Measurements from ENCODE around the gene IVL.

IVL gene

DNA sequence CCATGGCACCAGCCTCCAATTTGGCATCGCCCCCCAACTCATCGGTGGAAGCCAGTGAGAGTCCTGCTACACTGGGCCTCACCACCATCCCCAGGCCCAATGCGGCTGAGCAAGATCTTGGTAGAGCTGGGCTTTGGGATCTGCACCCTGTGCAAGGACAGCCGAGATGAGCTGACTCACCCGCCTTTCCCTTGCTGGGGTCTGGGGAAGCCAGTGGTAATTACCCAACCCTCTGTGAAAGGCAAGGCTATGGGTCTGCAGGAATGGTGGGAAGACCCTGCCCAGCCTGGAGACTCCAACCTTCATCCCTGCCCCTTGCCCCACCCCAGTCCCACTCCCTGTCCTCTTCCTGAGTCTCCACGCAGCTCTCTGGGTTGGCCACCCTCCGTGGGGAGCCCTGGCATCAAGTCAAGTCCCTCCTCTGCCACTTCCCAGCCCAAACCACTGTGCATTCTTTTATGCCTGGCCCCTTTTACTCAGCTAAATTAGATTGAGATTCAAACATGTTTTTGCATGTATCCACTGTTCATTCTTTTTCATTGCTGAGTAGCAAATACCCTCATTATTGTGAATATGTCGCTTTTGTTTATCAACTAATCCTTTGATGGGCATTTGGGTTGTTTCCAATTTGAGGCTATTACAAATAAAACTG, 21.5 kb upstream of the IVL start:
- Histone ChIP-seq H3K4me1 (ENCODE audit: control insufficient read depth in 1 of 2, insufficient read depth in 2 of 2, low read length in 2 of 2) (no peaks in the 10 kb centered on the region), H3K27ac (ENCODE audit: low read depth, low read length) (no peak overlapping the region), H3K9ac (ENCODE audit: low read depth in 1 of 2, low read length in 2 of 2) (no peak overlapping the region), H3K9me3 (ENCODE audit: control insufficient read depth in 1 of 2, low read length in 2 of 2) (no peaks in the 10 kb centered on the region), H3K36me3 (ENCODE audit: control insufficient read depth in 1 of 2, insufficient read depth in 2 of 2, low read length in 2 of 2) (no peaks in the 10 kb centered on the region), H3K27me3 (ENCODE audit: control insufficient read depth in 1 of 2, insufficient read depth in 2 of 2, low read length in 2 of 2) (no peaks in the 10 kb centered on the region), H3K4me3 (ENCODE audit: low read depth in 1 of 2, low read length in 2 of 2) (no peak overlapping the region)

DNA sequence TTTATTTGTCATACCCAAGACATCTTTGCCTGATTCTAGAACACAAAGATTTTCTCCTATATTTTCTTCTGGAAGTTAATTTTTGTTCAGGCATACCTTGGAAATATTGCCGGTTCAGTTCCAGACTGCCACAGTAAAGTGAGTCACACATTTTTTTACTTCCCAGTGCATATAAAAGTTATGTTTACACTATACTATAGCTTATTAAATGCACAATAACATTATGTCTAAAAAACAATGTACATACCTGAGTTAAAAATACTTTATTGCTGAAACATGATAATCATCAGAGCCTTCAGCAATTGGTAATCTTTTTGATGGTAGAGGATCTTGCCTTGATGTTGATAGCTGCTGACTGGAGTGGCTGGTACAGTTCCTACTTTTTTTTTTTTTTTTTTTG, 20.2 kb upstream of the IVL start:
- no peak overlapping the region for H3K9ac ChIP-seq (ENCODE audit: low read depth in 1 of 2, low read length in 2 of 2)
- no peaks in the 10 kb centered on the region for H3K4me1 ChIP-seq (ENCODE audit: control insufficient read depth in 1 of 2, insufficient read depth in 2 of 2, low read length in 2 of 2)
- no peaks in the 10 kb centered on the region for H3K9me3 ChIP-seq (ENCODE audit: control insufficient read depth in 1 of 2, low read length in 2 of 2)
- H3K27me3 ChIP-seq (ENCODE audit: control insufficient read depth in 1 of 2, insufficient read depth in 2 of 2, low read length in 2 of 2): no peaks in the 10 kb centered on the region
- no peaks in the 10 kb centered on the region for H3K36me3 ChIP-seq (ENCODE audit: control insufficient read depth in 1 of 2, insufficient read depth in 2 of 2, low read length in 2 of 2)
- no peak overlapping the region for H3K27ac ChIP-seq (ENCODE audit: low read depth, low read length)
- H3K4me3 ChIP-seq (ENCODE audit: low read depth in 1 of 2, low read length in 2 of 2): no peak overlapping the region

DNA sequence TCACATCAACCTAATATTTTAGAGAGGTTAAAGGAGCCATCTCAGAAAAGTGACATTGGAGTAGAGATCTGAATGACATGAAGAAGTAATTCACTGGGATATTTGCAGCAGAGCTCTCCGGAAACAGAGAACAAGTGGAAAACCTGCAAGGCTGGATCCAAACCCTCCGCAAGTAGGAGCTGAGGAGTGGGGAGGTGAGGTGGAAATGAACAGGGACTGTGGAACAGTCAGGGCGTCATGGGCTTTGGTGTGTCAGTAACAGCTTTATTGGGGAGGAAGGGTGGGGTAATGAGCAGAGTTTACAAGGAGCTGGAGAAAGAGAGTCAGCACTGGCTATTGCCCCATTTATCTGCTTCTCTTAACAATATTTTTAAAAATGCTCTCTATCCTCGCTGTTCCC, 9.3 kb upstream of the IVL start:
- H3K4me1 ChIP-seq (ENCODE audit: control insufficient read depth in 1 of 2, insufficient read depth in 2 of 2, low read length in 2 of 2): no peaks in the 10 kb centered on the region
- no peaks in the 10 kb centered on the region for H3K36me3 ChIP-seq (ENCODE audit: control insufficient read depth in 1 of 2, insufficient read depth in 2 of 2, low read length in 2 of 2)
- no peak overlapping the region for H3K9ac ChIP-seq (ENCODE audit: low read depth in 1 of 2, low read length in 2 of 2)
- no peaks in the 10 kb centered on the region for H3K27me3 ChIP-seq (ENCODE audit: control insufficient read depth in 1 of 2, insufficient read depth in 2 of 2, low read length in 2 of 2)
- H3K9me3 ChIP-seq (ENCODE audit: control insufficient read depth in 1 of 2, low read length in 2 of 2): no peaks in the 10 kb centered on the region
- no peak overlapping the region for H3K4me3 ChIP-seq (ENCODE audit: low read depth in 1 of 2, low read length in 2 of 2)
- H3K27ac ChIP-seq (ENCODE audit: low read depth, low read length): no peak overlapping the region

DNA sequence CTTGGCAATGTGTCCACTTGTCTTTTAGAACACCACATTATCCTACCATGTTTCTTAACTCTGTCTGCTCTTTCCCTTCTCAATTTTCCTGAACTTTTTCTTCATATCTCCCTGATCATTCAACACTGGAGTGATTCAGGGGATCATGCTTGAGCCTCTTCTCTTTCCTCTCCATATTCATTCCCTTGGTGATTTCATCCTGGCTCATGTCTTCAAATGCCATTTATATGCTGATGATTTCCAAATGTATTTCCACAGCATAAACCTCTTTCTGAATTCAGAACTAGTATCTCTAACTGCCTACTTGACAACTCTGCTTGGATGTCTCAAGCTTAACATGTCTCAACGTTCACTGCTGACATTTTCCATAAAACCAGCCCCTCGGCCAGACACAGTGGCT, 8.5 kb upstream of the IVL start:
- no peak overlapping the region for H3K9ac ChIP-seq (ENCODE audit: low read depth in 1 of 2, low read length in 2 of 2)
- no peaks in the 10 kb centered on the region for H3K4me1 ChIP-seq (ENCODE audit: control insufficient read depth in 1 of 2, insufficient read depth in 2 of 2, low read length in 2 of 2)
- no peaks in the 10 kb centered on the region for H3K9me3 ChIP-seq (ENCODE audit: control insufficient read depth in 1 of 2, low read length in 2 of 2)
- no peaks in the 10 kb centered on the region for H3K27me3 ChIP-seq (ENCODE audit: control insufficient read depth in 1 of 2, insufficient read depth in 2 of 2, low read length in 2 of 2)
- H3K4me3 ChIP-seq (ENCODE audit: low read depth in 1 of 2, low read length in 2 of 2): no peak overlapping the region
- no peak overlapping the region for H3K27ac ChIP-seq (ENCODE audit: low read depth, low read length)
- no peaks in the 10 kb centered on the region for H3K36me3 ChIP-seq (ENCODE audit: control insufficient read depth in 1 of 2, insufficient read depth in 2 of 2, low read length in 2 of 2)

DNA sequence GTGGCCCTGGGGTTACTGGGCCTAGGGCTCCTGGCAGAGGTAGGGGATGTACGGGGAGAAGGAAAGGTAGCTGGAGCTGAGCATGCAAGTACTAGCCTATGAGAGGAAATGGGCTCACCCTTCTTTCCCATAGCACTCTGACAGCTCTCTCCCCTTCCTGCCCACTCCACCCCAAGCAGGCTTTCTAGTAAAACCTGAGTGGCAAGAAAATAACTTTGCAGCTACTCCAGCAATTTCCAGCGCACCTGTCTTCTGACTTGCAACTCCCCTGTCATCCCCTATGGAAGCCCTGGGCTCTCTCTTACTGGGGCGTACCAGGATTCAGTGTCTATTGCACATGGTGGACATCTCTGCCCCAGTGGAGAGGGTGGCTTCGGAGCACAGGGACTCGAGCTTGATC, 6.7 kb upstream of the IVL start:
- H3K9me3 ChIP-seq (ENCODE audit: control insufficient read depth in 1 of 2, low read length in 2 of 2): no peaks in the 10 kb centered on the region
- H3K4me1 ChIP-seq (ENCODE audit: control insufficient read depth in 1 of 2, insufficient read depth in 2 of 2, low read length in 2 of 2): no peaks in the 10 kb centered on the region
- H3K27me3 ChIP-seq (ENCODE audit: control insufficient read depth in 1 of 2, insufficient read depth in 2 of 2, low read length in 2 of 2): peaks cover 0 to 4% of the 10 kb centered on the region in 2 donors
- no peaks in the 10 kb centered on the region for H3K36me3 ChIP-seq (ENCODE audit: control insufficient read depth in 1 of 2, insufficient read depth in 2 of 2, low read length in 2 of 2)
- H3K27ac ChIP-seq (ENCODE audit: low read depth, low read length): no peak overlapping the region
- H3K9ac ChIP-seq (ENCODE audit: low read depth in 1 of 2, low read length in 2 of 2): no peak overlapping the region
- H3K4me3 ChIP-seq (ENCODE audit: low read depth in 1 of 2, low read length in 2 of 2): no peak overlapping the region

DNA sequence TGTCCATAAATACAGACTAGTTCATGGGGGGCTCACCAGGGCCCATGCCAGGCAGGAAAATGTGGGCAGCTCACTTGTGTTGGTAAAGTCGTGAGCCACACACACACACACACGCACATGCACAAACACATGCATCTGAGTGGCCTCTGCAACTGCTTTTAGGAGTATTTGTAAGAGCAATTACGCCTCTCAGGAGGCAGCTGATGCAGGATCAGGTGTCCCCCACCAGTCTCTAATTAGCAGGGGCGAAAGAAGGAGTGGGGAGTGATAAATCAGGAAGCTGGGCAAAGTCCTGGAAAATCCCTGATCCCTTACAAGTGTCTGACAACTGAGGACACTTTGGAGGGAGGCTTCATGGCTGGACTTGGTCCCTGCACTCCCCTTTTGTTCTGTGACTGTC, 5.7 kb upstream of the IVL start:
- peaks cover 0 to 4% of the 10 kb centered on the region in 2 donors for H3K27me3 ChIP-seq (ENCODE audit: control insufficient read depth in 1 of 2, insufficient read depth in 2 of 2, low read length in 2 of 2)

DNA sequence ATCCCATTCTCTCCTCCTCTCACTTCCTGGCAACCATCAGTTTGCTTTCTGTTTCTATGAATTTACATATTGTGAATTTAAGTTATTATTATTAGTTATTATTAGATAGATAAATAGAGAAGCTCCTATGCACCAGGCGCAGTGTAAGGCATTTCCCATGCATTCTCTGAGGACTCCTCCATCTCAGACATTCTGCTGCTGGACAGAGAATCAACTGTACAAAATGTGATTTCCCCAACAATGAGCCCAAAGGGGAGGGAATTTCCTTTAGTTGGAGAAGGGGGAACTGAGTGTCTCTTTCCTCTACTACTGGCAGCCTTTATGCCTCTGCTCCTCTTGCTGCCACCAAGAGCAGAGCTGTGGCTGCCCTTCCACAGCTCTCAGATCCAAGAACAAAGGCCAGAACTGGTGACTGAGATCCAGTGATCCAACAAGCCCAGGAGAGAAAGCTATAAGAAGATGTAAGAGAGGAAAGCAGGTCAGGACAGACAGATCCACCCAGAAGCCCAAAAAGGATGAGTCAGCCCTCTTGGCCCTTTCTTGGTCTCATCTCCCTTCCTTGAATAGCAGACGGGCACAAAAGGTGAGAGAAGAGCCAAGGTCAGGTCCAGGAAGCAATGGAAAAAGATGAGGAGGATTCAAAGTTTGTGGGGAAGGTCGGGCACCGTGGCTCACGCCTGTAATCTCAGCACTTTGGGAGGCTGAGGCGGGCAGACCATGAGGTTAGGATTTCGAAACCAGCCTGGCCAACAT, 3.5 kb upstream of the IVL start:
- Histone ChIP-seq H3K4me1 (ENCODE audit: control insufficient read depth in 1 of 2, insufficient read depth in 2 of 2, low read length in 2 of 2) (no peaks in the 10 kb centered on the region), H3K4me3 (ENCODE audit: low read depth in 1 of 2, low read length in 2 of 2) (no peak overlapping the region), H3K27ac (ENCODE audit: low read depth, low read length) (no peak overlapping the region), H3K36me3 (ENCODE audit: control insufficient read depth in 1 of 2, insufficient read depth in 2 of 2, low read length in 2 of 2) (no peaks in the 10 kb centered on the region), H3K9me3 (ENCODE audit: control insufficient read depth in 1 of 2, low read length in 2 of 2) (no peaks in the 10 kb centered on the region), H3K27me3 (ENCODE audit: control insufficient read depth in 1 of 2, insufficient read depth in 2 of 2, low read length in 2 of 2) (peaks cover 0 to 4% of the 10 kb centered on the region in 2 donors), H3K9ac (ENCODE audit: low read depth in 1 of 2, low read length in 2 of 2) (no peak overlapping the region)

More for the DNA sequence above, 5.7 kb upstream of the IVL start:
- Histone ChIP-seq H3K27ac (ENCODE audit: low read depth, low read length) (no peak overlapping the region), H3K9me3 (ENCODE audit: control insufficient read depth in 1 of 2, low read length in 2 of 2) (no peaks in the 10 kb centered on the region), H3K4me3 (ENCODE audit: low read depth in 1 of 2, low read length in 2 of 2) (no peak overlapping the region), H3K4me1 (ENCODE audit: control insufficient read depth in 1 of 2, insufficient read depth in 2 of 2, low read length in 2 of 2) (no peaks in the 10 kb centered on the region), H3K36me3 (ENCODE audit: control insufficient read depth in 1 of 2, insufficient read depth in 2 of 2, low read length in 2 of 2) (no peaks in the 10 kb centered on the region), H3K9ac (ENCODE audit: low read depth in 1 of 2, low read length in 2 of 2) (no peak overlapping the region)

DNA sequence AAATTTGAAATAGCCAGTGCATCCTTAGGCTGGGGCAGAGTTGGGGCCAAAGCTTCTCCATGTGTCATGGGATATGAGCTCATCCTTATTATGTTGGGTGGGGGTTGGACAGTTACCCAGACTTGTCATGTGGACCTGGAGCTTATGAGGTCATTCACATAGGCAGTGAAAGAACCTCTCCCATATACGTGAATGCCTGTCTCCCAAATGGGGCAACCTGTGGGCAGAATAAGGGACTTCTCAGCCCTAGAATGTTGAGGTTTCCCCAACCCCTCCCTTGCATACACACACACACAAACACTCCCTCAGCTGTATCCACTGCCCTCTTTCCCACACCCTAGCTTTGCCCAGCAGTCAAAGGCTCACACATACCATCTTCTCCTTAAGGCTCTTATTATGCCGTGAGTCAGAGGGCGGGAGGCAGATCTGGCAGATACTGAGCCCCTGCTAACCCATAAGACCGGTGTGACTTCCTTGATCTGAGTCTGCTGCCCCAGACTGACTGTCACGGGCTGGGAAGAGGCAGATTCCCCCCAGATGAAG, 2.3 kb upstream of the IVL start:
- no peak overlapping the region for H3K9ac ChIP-seq (ENCODE audit: low read depth in 1 of 2, low read length in 2 of 2)
- no peaks in the 10 kb centered on the region for H3K4me1 ChIP-seq (ENCODE audit: control insufficient read depth in 1 of 2, insufficient read depth in 2 of 2, low read length in 2 of 2)
- H3K4me3 ChIP-seq (ENCODE audit: low read depth in 1 of 2, low read length in 2 of 2): no peak overlapping the region
- H3K27ac ChIP-seq (ENCODE audit: low read depth, low read length): no peak overlapping the region
- H3K9me3 ChIP-seq (ENCODE audit: control insufficient read depth in 1 of 2, low read length in 2 of 2): no peaks in the 10 kb centered on the region
- H3K36me3 ChIP-seq (ENCODE audit: control insufficient read depth in 1 of 2, insufficient read depth in 2 of 2, low read length in 2 of 2): no peaks in the 10 kb centered on the region
- H3K27me3 ChIP-seq (ENCODE audit: control insufficient read depth in 1 of 2, insufficient read depth in 2 of 2, low read length in 2 of 2): peaks cover 0 to 4% of the 10 kb centered on the region in 2 donors

DNA sequence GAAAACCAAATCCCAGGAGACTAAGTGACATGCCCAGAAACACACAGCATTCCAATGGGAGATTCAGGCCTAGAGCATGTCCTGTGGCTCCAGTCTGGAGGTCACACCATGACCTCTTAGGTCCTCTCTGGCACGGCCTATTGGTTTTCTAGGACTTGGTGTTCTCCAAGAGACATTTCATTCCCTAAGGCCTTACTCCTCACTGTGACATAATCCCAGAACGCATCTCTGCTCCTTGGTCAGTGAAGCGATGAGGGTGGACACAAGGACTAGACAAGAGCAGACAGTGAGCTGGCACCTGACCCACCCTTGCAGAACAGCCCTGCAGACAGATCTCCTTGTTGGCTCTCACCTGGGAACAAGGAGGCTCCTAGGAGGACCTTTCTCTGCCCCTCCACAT, 860 bp downstream of the IVL start:
- Histone ChIP-seq H3K4me1 (ENCODE audit: control insufficient read depth in 1 of 2, insufficient read depth in 2 of 2, low read length in 2 of 2) (no peaks in the 10 kb centered on the region), H3K4me3 (ENCODE audit: low read depth in 1 of 2, low read length in 2 of 2) (no peak overlapping the region), H3K9ac (ENCODE audit: low read depth in 1 of 2, low read length in 2 of 2) (no peak overlapping the region), H3K9me3 (ENCODE audit: control insufficient read depth in 1 of 2, low read length in 2 of 2) (no peaks in the 10 kb centered on the region), H3K27ac (ENCODE audit: low read depth, low read length) (no peak overlapping the region), H3K27me3 (ENCODE audit: control insufficient read depth in 1 of 2, insufficient read depth in 2 of 2, low read length in 2 of 2) (peaks cover 0 to 4% of the 10 kb centered on the region in 2 donors), H3K36me3 (ENCODE audit: control insufficient read depth in 1 of 2, insufficient read depth in 2 of 2, low read length in 2 of 2) (no peaks in the 10 kb centered on the region)

DNA sequence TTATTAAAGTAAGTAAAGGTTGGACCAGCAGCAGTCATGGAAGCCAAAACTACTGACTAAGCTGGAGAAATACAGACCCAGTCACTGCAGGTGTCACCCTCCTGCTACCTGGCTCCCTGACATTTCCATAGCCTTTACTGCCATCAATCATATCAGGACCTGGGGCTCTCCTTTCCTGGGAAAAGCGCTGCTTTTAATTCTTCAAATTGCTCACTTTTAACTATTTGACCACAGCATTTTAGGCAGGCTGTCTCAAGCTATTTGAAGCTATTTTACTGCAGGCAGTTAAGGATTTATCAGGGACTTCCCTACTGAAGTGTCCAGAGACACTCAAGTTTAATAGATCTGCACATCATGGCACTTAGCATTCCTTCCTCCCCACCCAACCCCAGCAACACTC, 4.1 kb downstream of the IVL start:
- Histone ChIP-seq H3K27ac (ENCODE audit: low read depth, low read length) (no peak overlapping the region), H3K4me3 (ENCODE audit: low read depth in 1 of 2, low read length in 2 of 2) (no peak overlapping the region), H3K36me3 (ENCODE audit: control insufficient read depth in 1 of 2, insufficient read depth in 2 of 2, low read length in 2 of 2) (no peaks in the 10 kb centered on the region), H3K9ac (ENCODE audit: low read depth in 1 of 2, low read length in 2 of 2) (no peak overlapping the region), H3K27me3 (ENCODE audit: control insufficient read depth in 1 of 2, insufficient read depth in 2 of 2, low read length in 2 of 2) (no peaks in the 10 kb centered on the region), H3K9me3 (ENCODE audit: control insufficient read depth in 1 of 2, low read length in 2 of 2) (no peaks in the 10 kb centered on the region), H3K4me1 (ENCODE audit: control insufficient read depth in 1 of 2, insufficient read depth in 2 of 2, low read length in 2 of 2) (no peaks in the 10 kb centered on the region)

All from duodenal mucosa (tissue), 2 donors.